Pancreas (tissue), 10 donors: Measurements from ENCODE around the gene JAKMIP1. TPM values are rescaled to one million over a fixed set of nuclear protein-coding genes. Genes with fewer than 3 reads are reported as not detected.

Experiments used
- ATAC-seq, 4 donors: fragments of 200-7000 bp; cut with Tn5 transposase; one replicate each; pipeline versions ENCODE4 v1.8.0 to v1.9.1; 2020; ENCODE audit warnings: mild to moderate bottlenecking in 4 of 4, moderate library complexity in 4 of 4
- DNase-seq, 6 donors: peaks; one replicate each; pipeline ENCODE4 v3.0.0-alpha.2; 2020
- FAIRE-seq: peaks from 2 replicates; lab custom pipeline; 2012; peaks lifted over from hg19 to GRCh38; lab: Jason Lieb, UNC
- H3K27ac ChIP-seq, 4 donors: fragments of 200-600 bp; sonication (generic); 1 replicate in 3 of 4; 2 replicates in 1 of 4; pipeline versions ENCODE4 v1.5.0 to v1.8.0; 2020
- H3K27me3 ChIP-seq, 4 donors: fragments of 200-600 bp; one replicate each; pipeline ENCODE4 v1.8.0; 2021
- H3K36me3 ChIP-seq, 3 donors: fragments of 200-600 bp; sonication (generic) in 1 of 3; one replicate each; pipeline versions ENCODE4 v1.5.0 to v1.8.0; 2020 to 2021
- H3K4me1 ChIP-seq, 3 donors: fragments of 200-600 bp; one replicate each; pipeline ENCODE4 v1.8.0; 2021
- H3K4me3 ChIP-seq, 4 donors: fragments of 200-600 bp; sonication (generic) in 2 of 4; one replicate each; pipeline versions ENCODE4 v1.5.0 to v1.8.0; 2020 to 2021
- H3K9me3 ChIP-seq, 4 donors: fragments of 200-600 bp; one replicate each; pipeline ENCODE4 v1.8.0; 2021
- CTCF ChIP-seq, 4 donors: fragments of 200-600 bp; sonication (generic) in 3 of 4; IDR thresholded peaks; one replicate each; pipeline versions ENCODE4 v1.5.0 to v1.8.0; 2021; ENCODE audit warnings: antibody characterized with exemption in 4 of 4
- WGBS, 2 donors: extraction: QIAGEN DNeasy Blood & Tissue Kit; methylation state at CpG; one replicate each; pipeline ENCODE4 v1.1.7; 2013; 5-methylcytosine and 5-hydroxymethylcytosine counted together
- intact Hi-C, 3 donors: fragments of 100-400 bp; cut with DNase I; formaldehyde crosslinking; loops; one replicate each; pipeline versions ENCODE4 v1.11.1 to v1.14.2; 2022
- polyA plus RNA-seq, 2 donors: library from polyadenylated mRNA; stranded (reverse); fragments of 200-250 nt; gene quantifications; one replicate each; pipeline ENCODE4 v1.2.3, GENCODE V29; 2013
- total RNA-seq, 6 donors: library from RNA; stranded (reverse); fragmentation: NEBNext Ultra II Directional in 4 of 6; extraction: Animal tissue kit (Norgen Biotek cat#: 25700) in 4 of 6; gene quantifications; one replicate each; pipeline versions ENCODE4 v1.2.1 to v1.2.4, GENCODE V29; 2021 to 2023
- donor health status: healthy with polysubstance abuse.
- donor health status: DM: no; HTN: no; CAD: no; lungs with moderate emphysema.
- donor health status: DM: no; HTN: no; CAD: no.
- donor health status: control.
- donor health status: control.
- donor health status: Bipolar disorder and iron deficiency.
- donor health status: DM: yes; HTN: yes; CAD: no.
- donor health status: DM: no; HTN: no; CAD: no.
- donor health status: DM: no; HTN: no; CAD: no.
- donor health status: DM: yes; HTN: yes; CAD: no.

Gene JAKMIP1
- total and polyA plus RNA-seq, 8 donors: 0.16 to 4.3 (median 0.59) TPM

- FAIRE-seq: no peak
These were observed 84.4 kb downstream of the JAKMIP1 start for GRCh38 chr4:6115746-6116586.

DNA sequence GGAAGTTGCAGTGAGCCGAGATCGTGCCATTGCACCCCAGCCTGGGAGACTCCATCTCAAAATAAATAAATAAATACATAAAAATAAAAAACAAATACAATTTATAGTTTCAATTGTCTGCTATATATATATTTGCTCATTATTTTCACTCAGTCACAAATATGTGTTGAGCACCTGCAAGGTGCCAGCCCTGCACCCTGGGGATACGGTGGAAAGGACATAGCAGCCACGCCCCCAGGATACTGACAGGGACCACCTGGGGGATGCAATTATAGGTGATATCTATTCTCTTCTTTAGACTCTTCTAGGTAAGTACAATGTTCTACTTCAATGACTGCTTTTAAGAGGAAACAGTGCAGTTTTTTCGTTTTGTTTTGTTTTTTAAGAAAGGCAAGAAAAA, 85.0 kb downstream of the JAKMIP1 start:
- Histone ChIP-seq H3K4me1 (no peaks in the 10 kb centered on the region), H3K36me3 (no peaks in the 10 kb centered on the region), H3K27ac (no peak overlapping the region), H3K4me3 (no peak overlapping the region), H3K27me3 (no peaks in the 10 kb centered on the region), H3K9me3 (no peaks in the 10 kb centered on the region)
- DNase-seq (no peak), FAIRE-seq (no peak), ATAC-seq (no peak)
- intact Hi-C loops: no loop called here
- TF ChIP-seq CTCF (IDR thresholded peaks at IDR 0.05): no peak
- 40 to 56% methylated on average over 5 of the region's 5 CpGs for WGBS, 2 donors

More at GRCh38 chr4:6115746-6116586, 84.4 kb downstream of the JAKMIP1 start:
- DNase-seq: no peak
- no peak for ATAC-seq
- intact Hi-C loops: no loop called here
- H3K36me3 ChIP-seq: no peaks in the 10 kb centered on the region
- no peak overlapping the region for H3K4me3 ChIP-seq
- H3K4me1 ChIP-seq: no peaks in the 10 kb centered on the region
- no peak overlapping the region for H3K27ac ChIP-seq
- H3K27me3 ChIP-seq: no peaks in the 10 kb centered on the region
- H3K9me3 ChIP-seq: no peaks in the 10 kb centered on the region
- WGBS, 2 donors: 54 to 62% methylated on average over 23 of the region's 23 CpGs
- TF ChIP-seq CTCF (IDR thresholded peaks at IDR 0.05): no peak

- no peak for TF ChIP-seq CTCF (IDR thresholded peaks at IDR 0.05)
- no peaks in the 10 kb centered on the region for H3K36me3 ChIP-seq
- 55 to 60% methylated on average over 7 of the region's 7 CpGs for WGBS, 2 donors
- H3K27me3 ChIP-seq: no peaks in the 10 kb centered on the region
- DNase-seq: no peak
- FAIRE-seq: no peak
- intact Hi-C loops: no loop called here
- ATAC-seq: no peak
- no peaks in the 10 kb centered on the region for H3K4me1 ChIP-seq
- no peak overlapping the region for H3K4me3 ChIP-seq
- no peaks in the 10 kb centered on the region for H3K9me3 ChIP-seq
- no peak overlapping the region for H3K27ac ChIP-seq
These were observed 85.7 kb downstream of the JAKMIP1 start for GRCh38 chr4:6114601-6115000.

DNA sequence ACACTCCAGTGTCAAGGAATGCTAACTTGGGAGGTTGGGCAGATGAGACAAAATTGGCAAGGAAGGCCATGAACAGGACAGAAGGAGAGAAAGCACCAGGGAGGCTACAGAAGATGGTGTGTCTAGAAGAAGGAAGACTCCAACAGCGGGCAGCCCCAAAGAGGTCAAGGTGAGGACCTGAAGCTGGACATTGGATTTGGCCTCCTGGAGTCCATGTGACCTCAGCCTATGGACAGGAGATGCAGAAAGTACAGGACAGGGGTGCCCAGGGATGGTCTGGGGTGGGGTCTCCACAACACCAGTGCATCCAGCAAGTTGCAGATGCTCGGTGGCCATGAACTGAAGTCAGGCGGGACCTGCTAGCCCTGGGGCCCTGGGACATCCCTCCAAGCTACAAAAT, 86.2 kb downstream of the JAKMIP1 start:
- FAIRE-seq (no peak), ATAC-seq (no peak), DNase-seq (no peak)
- WGBS, 2 donors: 73 to 83% methylated on average over 3 of the region's 3 CpGs
- intact Hi-C loops: no loop called here
- H3K4me3 ChIP-seq: no peak overlapping the region
- no peaks in the 10 kb centered on the region for H3K36me3 ChIP-seq
- H3K9me3 ChIP-seq: no peaks in the 10 kb centered on the region
- no peak overlapping the region for H3K27ac ChIP-seq
- no peaks in the 10 kb centered on the region for H3K4me1 ChIP-seq
- TF ChIP-seq CTCF (IDR thresholded peaks at IDR 0.05): no peak
- no peaks in the 10 kb centered on the region for H3K27me3 ChIP-seq

DNA sequence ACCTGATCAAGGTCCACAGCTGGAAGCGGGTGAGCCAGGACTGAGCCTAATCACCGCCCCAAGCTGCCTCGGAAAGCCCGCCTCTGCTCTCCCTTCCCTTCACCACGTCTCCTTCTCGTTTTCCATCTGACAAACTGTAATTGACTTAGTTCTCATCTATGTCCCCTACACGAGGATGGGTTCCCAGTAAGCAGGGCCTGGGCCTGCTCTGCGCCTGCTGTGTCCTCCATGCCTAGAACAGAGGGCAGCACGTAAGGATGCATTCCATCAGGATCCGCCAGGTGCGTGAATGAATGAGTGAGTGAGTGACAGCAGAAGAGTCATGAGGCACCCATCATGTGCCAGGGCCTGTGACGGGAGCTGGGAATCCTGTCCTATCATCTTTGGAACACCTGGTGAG, 86.7 kb downstream of the JAKMIP1 start:
- Histone ChIP-seq H3K27ac (no peak overlapping the region), H3K9me3 (no peaks in the 10 kb centered on the region), H3K4me1 (no peaks in the 10 kb centered on the region), H3K36me3 (no peaks in the 10 kb centered on the region), H3K27me3 (no peaks in the 10 kb centered on the region), H3K4me3 (no peak overlapping the region)
- ATAC-seq: no peak
- TF ChIP-seq CTCF (IDR thresholded peaks at IDR 0.05): no peak
- FAIRE-seq: no peak
- DNase-seq: no peak
- intact Hi-C loops: no loop called here
- 64 to 73% methylated on average over 12 of the region's 12 CpGs for WGBS, 2 donors
